Aorta (tissue), 5 donors: ENCODE measurements around the gene FBXL7. TPM values are rescaled to one million over a fixed set of nuclear protein-coding genes. Genes with fewer than 3 reads are reported as not detected.

Source experiments
- ATAC-seq: fragments of 200-7000 bp; cut with Tn5 transposase; one replicate; pipeline ENCODE4 v1.9.1; 2022; ENCODE audit warnings: moderate library complexity; ENCODE audit not compliant: low FRiP score
- DNase-seq, 2 donors: peaks; one replicate each; pipeline ENCODE4 v3.0.0-alpha.2; 2020
- H3K27ac ChIP-seq, 2 donors: one replicate each; pipeline ENCODE4 v1.5.1; 2013; ENCODE audit warnings: low read length in 2 of 2, mild to moderate bottlenecking in 2 of 2, moderate library complexity in 2 of 2, control low read depth in 1 of 2, inconsistent platforms in 1 of 2, low read depth in 1 of 2
- H3K27me3 ChIP-seq, 2 donors: one replicate each; pipeline ENCODE4 v1.6.1; 2013; ENCODE audit warnings: control low read depth in 1 of 2, low read length in 1 of 2, mild to moderate bottlenecking in 1 of 2, moderate library complexity in 1 of 2; ENCODE audit not compliant: insufficient read depth in 2 of 2, control insufficient read depth in 1 of 2
- H3K36me3 ChIP-seq, 2 donors: one replicate each; pipeline ENCODE4 v1.6.1; 2013; ENCODE audit warnings: control low read depth in 1 of 2, low read length in 1 of 2, mild to moderate bottlenecking in 1 of 2; ENCODE audit not compliant: insufficient read depth in 2 of 2, control insufficient read depth in 1 of 2
- H3K4me1 ChIP-seq, 2 donors: one replicate each; pipeline ENCODE4 v1.6.1; 2013; ENCODE audit warnings: low read length in 2 of 2, control low read depth in 1 of 2, mild to moderate bottlenecking in 1 of 2, moderate library complexity in 1 of 2; ENCODE audit not compliant: insufficient read depth in 2 of 2, control insufficient read depth in 1 of 2
- H3K4me3 ChIP-seq, 2 donors: one replicate each; pipeline ENCODE4 v1.5.1; 2013; ENCODE audit warnings: low read length in 2 of 2, control low read depth in 1 of 2, mild to moderate bottlenecking in 1 of 2
- H3K9me3 ChIP-seq: one replicate; pipeline ENCODE4 v1.6.1; 2013; ENCODE audit warnings: mild to moderate bottlenecking, low read length; ENCODE audit not compliant: control insufficient read depth
- WGBS, 2 donors: extraction: QIAGEN DNeasy Blood & Tissue Kit; methylation state at CpG; one replicate each; pipeline ENCODE4 v1.1.7; 2013; 5-methylcytosine and 5-hydroxymethylcytosine counted together
- intact Hi-C, 2 donors: fragments of 100-400 bp; cut with DNase I; formaldehyde crosslinking; loops; one replicate each; pipeline versions ENCODE4 v1.14.2 to v1.15.0; 2022
- polyA plus RNA-seq, 2 donors: library from polyadenylated mRNA; stranded (reverse); fragments of 200-250 nt; gene quantifications; one replicate each; pipeline ENCODE4 v1.2.3, GENCODE V29; 2013
- total RNA-seq, 2 donors: library from RNA; stranded (reverse); fragmentation: NEBNext Ultra II Directional; extraction: Animal tissue kit (Norgen Biotek cat#: 25700); gene quantifications; one replicate each; pipeline ENCODE4 v1.2.1, GENCODE V29; 2021
- donor health status: healthy with polysubstance abuse.
- donor health status: Bipolar disorder and iron deficiency.
- donor health status: DM: no; HTN: no; CAD: no.
- donor health status: DM: no; HTN: no; CAD: no.
- donor health status: DM: yes; HTN: yes; CAD: no.

FBXL7 gene
- total and polyA plus RNA-seq, 4 donors: 3.9 to 32.7 (median 14.7) TPM

DNA sequence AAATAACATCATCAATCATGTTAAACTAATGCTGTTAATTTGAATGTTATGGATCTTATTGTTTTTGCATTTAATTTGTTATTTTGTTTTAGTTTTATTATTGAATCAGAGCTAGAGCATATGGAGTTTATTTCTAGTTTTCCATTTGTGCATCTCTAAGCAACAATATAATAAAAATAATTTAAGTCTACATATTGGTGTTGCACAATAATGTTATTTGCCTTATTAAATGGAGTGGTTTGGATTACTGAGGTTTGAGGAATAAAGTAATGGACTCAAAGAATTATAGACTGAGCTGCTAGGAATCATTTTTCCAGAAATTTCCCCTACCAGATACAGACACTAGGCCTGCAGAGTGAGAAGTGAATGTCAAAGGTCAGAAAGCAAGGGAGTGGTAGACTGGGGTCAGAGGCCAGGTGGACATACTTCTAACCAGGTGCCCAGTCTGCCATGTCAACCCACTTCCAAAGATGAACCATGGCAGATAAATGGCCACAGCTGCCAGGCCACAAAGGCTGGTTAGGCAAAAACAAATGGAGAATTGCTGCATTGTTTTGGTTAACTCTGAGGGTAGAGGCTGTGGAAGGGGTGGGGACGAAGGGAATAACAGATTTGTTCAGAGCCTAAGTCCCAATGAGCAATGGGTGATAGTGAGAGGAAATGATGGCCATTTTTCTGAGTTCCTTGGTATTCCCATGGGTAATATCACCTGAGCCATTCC lies 113.1 kb downstream of the FBXL7 start:
- ATAC-seq: no peak
- Histone ChIP-seq H3K9me3 (no peaks in the 10 kb centered on the region), H3K4me1 (peaks cover 2 to 3% of the 10 kb centered on the region in 2 donors), H3K4me3 (no peak overlapping the region), H3K27ac (no peak overlapping the region), H3K36me3 (no peaks in the 10 kb centered on the region), H3K27me3 (no peaks in the 10 kb centered on the region)
- 88 to 100% methylated on average over 1 of the region's 1 CpG for WGBS, 2 donors
- intact Hi-C loops: no loop called here
- no peak for DNase-seq

GRCh38 chr5:15614679-15615078 lies 114.7 kb downstream of the FBXL7 start:
- Histone ChIP-seq H3K36me3 (no peaks in the 10 kb centered on the region), H3K27me3 (no peaks in the 10 kb centered on the region), H3K4me3 (no peak overlapping the region), H3K27ac (no peak overlapping the region), H3K4me1 (peaks cover 2 to 7% of the 10 kb centered on the region in 2 donors), H3K9me3 (no peaks in the 10 kb centered on the region)
- intact Hi-C loops: no loop called here
- ATAC-seq: no peak
- WGBS, 2 donors: 93 to 97% methylated on average over 4 of the region's 4 CpGs
- no peak for DNase-seq

GRCh38 chr5:15615859-15616258 lies 115.9 kb downstream of the FBXL7 start:
- DNase-seq: no peak
- intact Hi-C loops: no loop called here
- Histone ChIP-seq H3K9me3 (no peaks in the 10 kb centered on the region), H3K4me1 (peaks cover 2 to 7% of the 10 kb centered on the region in 2 donors), H3K27ac (no peak overlapping the region), H3K36me3 (no peaks in the 10 kb centered on the region), H3K4me3 (no peak overlapping the region), H3K27me3 (no peaks in the 10 kb centered on the region)
- WGBS, 2 donors: 68 to 70% methylated on average over 6 of the region's 6 CpGs
- no peak for ATAC-seq

- Histone ChIP-seq H3K9me3 (no peaks in the 10 kb centered on the region), H3K36me3 (no peaks in the 10 kb centered on the region), H3K4me3 (no peak overlapping the region), H3K27ac (peak overlapping the region in 1 of 2 donors; percentile 4), H3K27me3 (no peaks in the 10 kb centered on the region), H3K4me1 (peaks cover 4 to 10% of the 10 kb centered on the region in 2 donors)
- ATAC-seq (no peak), DNase-seq (no peak)
- intact Hi-C loops: no loop called here
- WGBS, 2 donors: 97 to 98% methylated on average over 10 of the region's 10 CpGs
Observed at GRCh38 chr5:15618938-15619337, 119.0 kb downstream of the FBXL7 start.

GRCh38 chr5:15620501-15620900 lies 120.5 kb downstream of the FBXL7 start:
- H3K27ac ChIP-seq: peak overlapping the region; percentile 69 to 94
- no peaks in the 10 kb centered on the region for H3K36me3 ChIP-seq
- peak overlapping the region in 1 of 2 donors; percentile 38 for H3K4me3 ChIP-seq
- DNase-seq: peak; percentile 77 to 85
- peak; percentile 83 for ATAC-seq
- H3K4me1 ChIP-seq: peaks cover 4 to 10% of the 10 kb centered on the region in 2 donors
- 29 to 33% methylated on average over 11 of the region's 11 CpGs for WGBS, 2 donors
- H3K9me3 ChIP-seq: no peaks in the 10 kb centered on the region
- intact Hi-C loops: loop anchor here in 1 of 2 donors (10.0 kb wide), 1 partner anchor 74 kb away; no protein-coding TSS in a partner anchor
- H3K27me3 ChIP-seq: no peaks in the 10 kb centered on the region

DNA sequence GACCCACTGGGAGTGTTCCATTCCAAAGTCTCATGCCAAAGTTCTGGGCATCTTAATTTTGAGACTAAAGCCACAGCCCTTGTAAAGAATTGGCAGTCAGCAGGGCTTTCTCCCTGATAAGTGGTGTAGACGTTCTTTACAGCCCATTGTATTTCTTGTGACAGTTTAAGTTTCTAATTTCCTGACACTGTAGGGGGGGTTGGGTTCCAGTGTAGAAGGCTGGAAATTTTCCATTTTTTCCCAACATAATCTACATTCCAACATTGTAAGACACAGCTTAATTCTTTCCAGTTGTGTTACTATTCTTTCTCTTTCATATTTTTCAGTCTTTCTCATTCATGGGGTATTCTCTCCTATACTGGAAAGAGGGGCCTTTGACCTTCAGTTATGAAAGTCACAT lies 121.1 kb downstream of the FBXL7 start:
- Histone ChIP-seq H3K36me3 (no peaks in the 10 kb centered on the region), H3K4me3 (peak overlapping the region in 1 of 2 donors; percentile 38), H3K4me1 (peaks cover 1 to 10% of the 10 kb centered on the region in 2 donors), H3K9me3 (no peaks in the 10 kb centered on the region), H3K27ac (peak overlapping the region; percentile 69 to 94), H3K27me3 (no peaks in the 10 kb centered on the region)
- intact Hi-C loops: loop anchor here in 1 of 2 donors (10.0 kb wide), 1 partner anchor 74 kb away; no protein-coding TSS in a partner anchor
- ATAC-seq (peak; percentile 41), DNase-seq (no peak)
- WGBS, 2 donors: 0 to 5% methylated on average over 1 of the region's 1 CpG

GRCh38 chr5:15623794-15624193 lies 123.8 kb downstream of the FBXL7 start:
- no peak for DNase-seq
- intact Hi-C loops: loop anchor here in 1 of 2 donors (10.0 kb wide), 1 partner anchor 71 kb away; no protein-coding TSS in a partner anchor
- no peaks in the 10 kb centered on the region for H3K36me3 ChIP-seq
- no peak overlapping the region for H3K27ac ChIP-seq
- no peak for ATAC-seq
- no peaks in the 10 kb centered on the region for H3K27me3 ChIP-seq
- 94 to 96% methylated on average over 2 of the region's 2 CpGs for WGBS, 2 donors
- peaks cover 1 to 3% of the 10 kb centered on the region in 2 donors for H3K4me1 ChIP-seq
- no peak overlapping the region for H3K4me3 ChIP-seq
- H3K9me3 ChIP-seq: no peaks in the 10 kb centered on the region

DNA sequence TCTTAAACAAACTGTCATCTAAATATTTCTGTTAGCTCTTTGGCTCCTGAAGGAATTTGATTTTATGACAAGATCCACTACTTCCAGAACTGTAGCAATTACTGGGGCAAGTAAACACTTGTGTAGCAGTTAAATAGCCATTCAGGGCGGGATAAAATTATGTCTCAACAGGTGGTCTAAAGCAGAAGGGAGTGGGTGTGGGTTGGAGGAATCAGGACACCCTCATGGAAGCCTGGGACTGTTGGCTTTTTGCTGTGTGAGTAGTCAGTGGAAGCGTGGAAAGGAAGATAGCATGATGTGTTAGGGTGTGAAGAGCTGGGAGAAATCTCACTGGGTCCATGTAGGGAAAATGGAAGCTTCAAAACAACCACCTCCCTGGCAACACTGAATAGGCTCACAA lies 127.1 kb downstream of the FBXL7 start:
- 95 to 96% methylated on average over 2 of the region's 2 CpGs for WGBS, 2 donors
- H3K4me3 ChIP-seq: no peak overlapping the region
- DNase-seq: no peak
- no peak for ATAC-seq
- H3K27ac ChIP-seq: no peak overlapping the region
- no peaks in the 10 kb centered on the region for H3K9me3 ChIP-seq
- intact Hi-C loops: loop anchor here in 1 of 2 donors (10.0 kb wide), 1 partner anchor 68 kb away; no protein-coding TSS in a partner anchor
- no peaks in the 10 kb centered on the region for H3K27me3 ChIP-seq
- H3K4me1 ChIP-seq: no peaks in the 10 kb centered on the region
- H3K36me3 ChIP-seq: no peaks in the 10 kb centered on the region

DNA sequence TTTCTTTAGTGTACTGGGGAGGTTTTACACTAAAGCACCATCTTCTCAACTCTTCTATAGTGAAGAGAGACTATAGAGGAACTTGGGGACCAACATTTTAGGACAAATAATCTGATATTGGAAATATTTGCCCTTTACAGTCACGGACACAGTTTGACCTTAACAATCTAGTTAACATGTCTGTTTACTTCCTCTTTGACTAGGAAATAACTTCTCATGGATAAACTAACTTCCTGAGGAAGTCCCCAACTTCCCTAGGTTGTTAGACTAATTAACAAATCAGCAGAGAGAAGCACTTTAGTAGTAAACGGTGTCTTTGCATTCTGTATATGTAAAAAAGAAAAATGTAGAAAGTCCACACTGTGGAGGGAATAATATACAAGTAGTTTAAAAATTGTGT lies 127.7 kb downstream of the FBXL7 start:
- no peaks in the 10 kb centered on the region for H3K9me3 ChIP-seq
- no peak overlapping the region for H3K27ac ChIP-seq
- no peaks in the 10 kb centered on the region for H3K36me3 ChIP-seq
- no peaks in the 10 kb centered on the region for H3K4me1 ChIP-seq
- H3K27me3 ChIP-seq: no peaks in the 10 kb centered on the region
- ATAC-seq: no peak
- no peak overlapping the region for H3K4me3 ChIP-seq
- intact Hi-C loops: loop anchor here in 1 of 2 donors (10.0 kb wide), 1 partner anchor 67 kb away; no protein-coding TSS in a partner anchor
- 90 to 93% methylated on average over 2 of the region's 2 CpGs for WGBS, 2 donors
- no peak for DNase-seq
